NB4 (cell line): Measurements from ENCODE around the gene BCL11B.

Source experiments
- POLR2A ChIP-seq: IDR thresholded peaks from 2 replicates; pipeline ENCODE4 v1.6.1; 2011; ENCODE audit warnings: mild to moderate bottlenecking; ENCODE audit not compliant: insufficient read length; ENCODE audit errors: extremely low read depth
- TF ChIP-seq, protein P1 (sequence below): IDR thresholded peaks from one replicate; pipeline ENCODE4 v1.5.1; 2012; ENCODE audit warnings: low read depth, low read length

DNA sequence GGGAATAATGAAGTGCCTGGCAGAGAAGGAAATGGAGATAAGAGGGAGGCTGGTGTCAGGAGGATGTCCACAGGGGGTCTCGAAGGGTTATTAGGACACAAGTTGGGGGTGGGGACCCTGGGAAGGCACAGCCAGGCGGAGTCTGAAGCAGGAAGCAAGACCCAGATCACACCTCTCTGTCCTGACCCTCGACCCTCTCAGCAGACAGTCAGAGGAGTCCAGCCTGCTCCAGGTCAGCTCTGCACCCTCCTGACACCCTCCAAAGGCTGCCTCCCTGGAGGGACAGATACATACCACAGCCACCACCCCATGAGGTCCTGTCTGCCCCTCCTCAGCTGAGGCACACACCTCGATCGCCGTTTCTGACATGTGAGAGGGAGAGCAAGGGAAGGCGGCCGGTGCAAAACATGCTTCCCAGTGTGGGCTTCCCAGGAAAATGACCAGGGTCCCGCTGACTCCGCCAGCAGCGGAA is 9.0 kb downstream of the BCL11B start:
- TF ChIP-seq, protein P1, sequence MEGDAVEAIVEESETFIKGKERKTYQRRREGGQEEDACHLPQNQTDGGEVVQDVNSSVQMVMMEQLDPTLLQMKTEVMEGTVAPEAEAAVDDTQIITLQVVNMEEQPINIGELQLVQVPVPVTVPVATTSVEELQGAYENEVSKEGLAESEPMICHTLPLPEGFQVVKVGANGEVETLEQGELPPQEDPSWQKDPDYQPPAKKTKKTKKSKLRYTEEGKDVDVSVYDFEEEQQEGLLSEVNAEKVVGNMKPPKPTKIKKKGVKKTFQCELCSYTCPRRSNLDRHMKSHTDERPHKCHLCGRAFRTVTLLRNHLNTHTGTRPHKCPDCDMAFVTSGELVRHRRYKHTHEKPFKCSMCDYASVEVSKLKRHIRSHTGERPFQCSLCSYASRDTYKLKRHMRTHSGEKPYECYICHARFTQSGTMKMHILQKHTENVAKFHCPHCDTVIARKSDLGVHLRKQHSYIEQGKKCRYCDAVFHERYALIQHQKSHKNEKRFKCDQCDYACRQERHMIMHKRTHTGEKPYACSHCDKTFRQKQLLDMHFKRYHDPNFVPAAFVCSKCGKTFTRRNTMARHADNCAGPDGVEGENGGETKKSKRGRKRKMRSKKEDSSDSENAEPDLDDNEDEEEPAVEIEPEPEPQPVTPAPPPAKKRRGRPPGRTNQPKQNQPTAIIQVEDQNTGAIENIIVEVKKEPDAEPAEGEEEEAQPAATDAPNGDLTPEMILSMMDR = no peak
- TF ChIP-seq POLR2A = no peak
